Fibroblast of skin of right biceps (primary cell): ENCODE results near the gene DTNBP1.

Source experiments
- DNase-seq: peaks from one replicate; pipeline ENCODE4 v3.0.0-alpha.2; 2013

The DTNBP1 gene

GRCh38 chr6:15527838-15528617 lies 134.8 kb downstream of the DTNBP1 start:
- no peak for DNase-seq

GRCh38 chr6:15526212-15526701 lies 136.6 kb downstream of the DTNBP1 start:
- peak; percentile 14 for DNase-seq

GRCh38 chr6:15524861-15525401 lies 137.9 kb downstream of the DTNBP1 start:
- DNase-seq: no peak

- no peak for DNase-seq
Measured at GRCh38 chr6:15523679-15524630, 138.9 kb downstream of the DTNBP1 start.

- no peak for DNase-seq
Measured at GRCh38 chr6:15522856-15523529, 139.8 kb downstream of the DTNBP1 start.

GRCh38 chr6:15522427-15522826 lies 140.4 kb downstream of the DTNBP1 start:
- DNase-seq: no peak

GRCh38 chr6:15522026-15522425 lies 140.8 kb downstream of the DTNBP1 start:
- DNase-seq: no peak

- no peak for DNase-seq
Measured at GRCh38 chr6:15521582-15521981, 141.2 kb downstream of the DTNBP1 start.

GRCh38 chr6:15520626-15521203 lies 142.1 kb downstream of the DTNBP1 start:
- DNase-seq: no peak

- DNase-seq: no peak
Measured at GRCh38 chr6:15519681-15520080, 143.1 kb downstream of the DTNBP1 start.

GRCh38 chr6:15518878-15519277 lies 143.9 kb downstream of the DTNBP1 start:
- no peak for DNase-seq

GRCh38 chr6:15518057-15518456 lies 144.8 kb downstream of the DTNBP1 start:
- peak; percentile 45 for DNase-seq

- DNase-seq: no peak
Measured at GRCh38 chr6:15517600-15517999, 145.2 kb downstream of the DTNBP1 start.

- no peak for DNase-seq
Measured at GRCh38 chr6:15516923-15517560, 145.8 kb downstream of the DTNBP1 start.

- no peak for DNase-seq
Measured at GRCh38 chr6:15516378-15516777, 146.4 kb downstream of the DTNBP1 start.

- DNase-seq: no peak
Measured at GRCh38 chr6:15515660-15516375, 147.0 kb downstream of the DTNBP1 start.

GRCh38 chr6:15515226-15515625 lies 147.6 kb downstream of the DTNBP1 start:
- no peak for DNase-seq

GRCh38 chr6:15513801-15514711 lies 148.8 kb downstream of the DTNBP1 start:
- DNase-seq: no peak

GRCh38 chr6:15513131-15513771 lies 149.6 kb downstream of the DTNBP1 start:
- no peak for DNase-seq

GRCh38 chr6:15512721-15513120 lies 150.1 kb downstream of the DTNBP1 start:
- DNase-seq: no peak
